Stomach smooth muscle (tissue), 2 donors: ENCODE results near the gene ARHGEF4.

Experiments
- H3K27ac ChIP-seq: one replicate; pipeline ENCODE4 v1.7.0; 2013; ENCODE audit warnings: mild to moderate bottlenecking, low read length, inconsistent platforms
- H3K27me3 ChIP-seq, 2 donors: one replicate each; pipeline ENCODE4 v1.7.0; 2013; ENCODE audit warnings: low read length in 2 of 2; ENCODE audit not compliant: insufficient read depth in 2 of 2, control insufficient read depth in 1 of 2
- H3K36me3 ChIP-seq, 2 donors: one replicate each; pipeline ENCODE4 v1.7.0; 2013; ENCODE audit warnings: low read length in 2 of 2; ENCODE audit not compliant: control insufficient read depth in 2 of 2, insufficient read depth in 2 of 2
- H3K4me1 ChIP-seq: one replicate; pipeline ENCODE4 v1.7.0; 2013; ENCODE audit warnings: low read length; ENCODE audit not compliant: control insufficient read depth, insufficient read depth
- H3K4me3 ChIP-seq, 2 donors: one replicate each; pipeline ENCODE4 v1.7.0; 2013; ENCODE audit warnings: low read length in 2 of 2
- H3K9ac ChIP-seq, 2 donors: one replicate each; pipeline ENCODE4 v1.7.0; 2013; ENCODE audit warnings: low read length in 2 of 2, mild to moderate bottlenecking in 1 of 2
- H3K9me3 ChIP-seq, 2 donors: one replicate each; pipeline ENCODE4 v1.7.0; 2013; ENCODE audit warnings: low read length in 2 of 2; ENCODE audit not compliant: control insufficient read depth in 2 of 2
- donor health status: healthy.
- donor health status: Pancreatic carcinoma.

ARHGEF4 gene

GRCh38 chr2:130869441-130870160 lies 32.9 kb downstream of the ARHGEF4 start:
- H3K4me3 ChIP-seq = no peak overlapping the region
- H3K9me3 ChIP-seq = no peaks in the 10 kb centered on the region
- H3K4me1 ChIP-seq = peaks cover 3% of the 10 kb centered on the region
- no peak overlapping the region for H3K27ac ChIP-seq
- no peaks in the 10 kb centered on the region for H3K36me3 ChIP-seq
- no peak overlapping the region for H3K9ac ChIP-seq
- no peaks in the 10 kb centered on the region for H3K27me3 ChIP-seq

GRCh38 chr2:130870161-130870485 lies 33.4 kb downstream of the ARHGEF4 start:
- Histone ChIP-seq H3K27ac (no peak overlapping the region), H3K27me3 (no peaks in the 10 kb centered on the region), H3K36me3 (no peaks in the 10 kb centered on the region), H3K4me3 (no peak overlapping the region), H3K9ac (no peak overlapping the region), H3K4me1 (peaks cover under 1% of the 10 kb centered on the region), H3K9me3 (no peaks in the 10 kb centered on the region)

GRCh38 chr2:130870779-130871178 lies 34.1 kb downstream of the ARHGEF4 start:
- H3K27ac ChIP-seq = no peak overlapping the region
- no peak overlapping the region for H3K9ac ChIP-seq
- no peaks in the 10 kb centered on the region for H3K4me1 ChIP-seq
- no peaks in the 10 kb centered on the region for H3K36me3 ChIP-seq
- H3K27me3 ChIP-seq = peaks cover 0 to 3% of the 10 kb centered on the region in 2 donors
- no peaks in the 10 kb centered on the region for H3K9me3 ChIP-seq
- H3K4me3 ChIP-seq = no peak overlapping the region

GRCh38 chr2:130871843-130872740 lies 35.4 kb downstream of the ARHGEF4 start:
- no peaks in the 10 kb centered on the region for H3K4me1 ChIP-seq

GRCh38 chr2:130872741-130873125 lies 36.0 kb downstream of the ARHGEF4 start:
- Histone ChIP-seq H3K9me3 (no peaks in the 10 kb centered on the region), H3K9ac (no peak overlapping the region)

More at GRCh38 chr2:130871843-130872740, 35.4 kb downstream of the ARHGEF4 start:
- H3K27me3 ChIP-seq = peaks cover 0 to 3% of the 10 kb centered on the region in 2 donors
- no peaks in the 10 kb centered on the region for H3K36me3 ChIP-seq
- no peak overlapping the region for H3K4me3 ChIP-seq
- H3K9me3 ChIP-seq = no peaks in the 10 kb centered on the region
- H3K27ac ChIP-seq = no peak overlapping the region
- H3K9ac ChIP-seq = no peak overlapping the region

GRCh38 chr2:130873700-130874346 lies 37.1 kb downstream of the ARHGEF4 start:
- Histone ChIP-seq H3K9me3 (peaks cover 0 to 6% of the 10 kb centered on the region in 2 donors), H3K9ac (no peak overlapping the region), H3K27ac (no peak overlapping the region), H3K4me1 (no peaks in the 10 kb centered on the region), H3K4me3 (no peak overlapping the region), H3K36me3 (no peaks in the 10 kb centered on the region), H3K27me3 (peaks cover 0 to 3% of the 10 kb centered on the region in 2 donors)

More at GRCh38 chr2:130872741-130873125, 36.0 kb downstream of the ARHGEF4 start:
- H3K4me1 ChIP-seq = no peaks in the 10 kb centered on the region
- H3K36me3 ChIP-seq = no peaks in the 10 kb centered on the region
- peaks cover 0 to 3% of the 10 kb centered on the region in 2 donors for H3K27me3 ChIP-seq
- H3K4me3 ChIP-seq = no peak overlapping the region
- H3K27ac ChIP-seq = no peak overlapping the region

- Histone ChIP-seq H3K9ac (no peak overlapping the region), H3K27me3 (peaks cover 0 to 3% of the 10 kb centered on the region in 2 donors), H3K27ac (no peak overlapping the region), H3K36me3 (no peaks in the 10 kb centered on the region), H3K4me1 (no peaks in the 10 kb centered on the region), H3K9me3 (peaks cover 0 to 7% of the 10 kb centered on the region in 2 donors), H3K4me3 (no peak overlapping the region)
Measured at GRCh38 chr2:130874512-130874911, 37.8 kb downstream of the ARHGEF4 start.

- Histone ChIP-seq H3K9ac (no peak overlapping the region), H3K27me3 (peaks cover 0 to 3% of the 10 kb centered on the region in 2 donors), H3K4me3 (no peak overlapping the region), H3K9me3 (peaks cover 0 to 7% of the 10 kb centered on the region in 2 donors), H3K4me1 (no peaks in the 10 kb centered on the region), H3K36me3 (no peaks in the 10 kb centered on the region), H3K27ac (no peak overlapping the region)
Measured at GRCh38 chr2:130875935-130876334, 39.2 kb downstream of the ARHGEF4 start.

GRCh38 chr2:130877258-130877657 lies 40.5 kb downstream of the ARHGEF4 start:
- Histone ChIP-seq H3K9me3 (peaks cover 0 to 7% of the 10 kb centered on the region in 2 donors), H3K4me3 (no peak overlapping the region), H3K4me1 (no peaks in the 10 kb centered on the region), H3K9ac (no peak overlapping the region), H3K36me3 (no peaks in the 10 kb centered on the region), H3K27ac (no peak overlapping the region), H3K27me3 (peaks cover 0 to 3% of the 10 kb centered on the region in 2 donors)

- H3K9me3 ChIP-seq = peaks cover 0 to 7% of the 10 kb centered on the region in 2 donors
- H3K27me3 ChIP-seq = peaks cover 0 to 3% of the 10 kb centered on the region in 2 donors
- H3K9ac ChIP-seq = no peak overlapping the region
- H3K4me1 ChIP-seq = no peaks in the 10 kb centered on the region
- H3K36me3 ChIP-seq = no peaks in the 10 kb centered on the region
- H3K27ac ChIP-seq = no peak overlapping the region
- H3K4me3 ChIP-seq = no peak overlapping the region
Measured at GRCh38 chr2:130878316-130878715, 41.6 kb downstream of the ARHGEF4 start.
